Hepatocyte (in vitro differentiated cells): Measurements from ENCODE around the gene CLK1. TPM values are rescaled to one million over a fixed set of nuclear protein-coding genes. Genes with fewer than 3 reads are reported as not detected.

Source experiments
- DNase-seq: peaks from one replicate; pipeline ENCODE4 v3.0.0-alpha.2; 2016; ENCODE audit warnings: low spot score
- H2AFZ ChIP-seq: fragments of 200-600 bp; sonication (generic); 2 replicates; pipeline ENCODE4 v1.6.0; 2016; ENCODE audit warnings: antibody characterized with exemption, mild to moderate bottlenecking
- H3K27ac ChIP-seq: fragments of 200-600 bp; sonication (generic); 2 replicates; pipeline ENCODE4 v1.5.1; 2016; ENCODE audit warnings: mild to moderate bottlenecking
- H3K27me3 ChIP-seq: fragments of 200-600 bp; sonication (generic); 2 replicates; pipeline ENCODE4 v1.6.1; 2016
- H3K36me3 ChIP-seq: fragments of 200-600 bp; sonication (generic); replicated peaks from 2 replicates; pipeline ENCODE4 v1.5.1; 2016; ENCODE audit warnings: low read depth; ENCODE audit not compliant: insufficient read depth
- H3K4me1 ChIP-seq: fragments of 200-600 bp; sonication (generic); 2 replicates; pipeline ENCODE4 v1.5.1; 2016; ENCODE audit warnings: mild to moderate bottlenecking, moderate library complexity; ENCODE audit not compliant: insufficient read depth
- H3K4me2 ChIP-seq: fragments of 200-600 bp; sonication (generic); 2 replicates; pipeline ENCODE4 v1.6.0; 2016
- H3K4me3 ChIP-seq: fragments of 200-600 bp; sonication (generic); 2 replicates; pipeline ENCODE4 v1.5.1; 2016; ENCODE audit warnings: mild to moderate bottlenecking
- H3K79me2 ChIP-seq: fragments of 200-600 bp; sonication (generic); 2 replicates; pipeline ENCODE4 v1.6.0; 2017; ENCODE audit warnings: mild to moderate bottlenecking
- H3K9me2 ChIP-seq: fragments of 200-600 bp; sonication (generic); replicated peaks from 2 replicates; pipeline ENCODE4 v1.6.0; 2017; ENCODE audit warnings: mild to moderate bottlenecking; ENCODE audit not compliant: insufficient read depth
- H3K9me3 ChIP-seq: fragments of 200-600 bp; sonication (generic); 2 replicates; pipeline ENCODE4 v1.5.1; 2016; ENCODE audit warnings: low read depth, mild to moderate bottlenecking
- H4K20me1 ChIP-seq: fragments of 200-600 bp; sonication (generic); 2 replicates; pipeline ENCODE4 v1.6.0; 2016; ENCODE audit warnings: mild to moderate bottlenecking; ENCODE audit not compliant: insufficient read depth, poor library complexity, severe bottlenecking
- CTCF ChIP-seq: fragments of 200-600 bp; sonication (generic); IDR thresholded peaks from 2 replicates; pipeline ENCODE4 v1.5.1; 2016; ENCODE audit warnings: antibody characterized with exemption, mild to moderate bottlenecking; ENCODE audit not compliant: poor library complexity
- EZH2 ChIP-seq: fragments of 200-600 bp; sonication (generic); IDR thresholded peaks from 2 replicates; pipeline ENCODE4 v1.6.1; 2016; ENCODE audit warnings: antibody characterized with exemption, mild to moderate bottlenecking, borderline replicate concordance
- EZH2phosphoT487 ChIP-seq: fragments of 200-600 bp; sonication (generic); IDR thresholded peaks from one replicate; pipeline ENCODE4 v1.6.1; 2018; ENCODE audit warnings: antibody characterized with exemption, mild to moderate bottlenecking, low read depth, moderate library complexity; ENCODE audit not compliant: unreplicated experiment, severe bottlenecking
- WGBS: methylation state at CpG from one replicate; pipeline ENCODE4 v1.1.6; 2016; ENCODE audit warnings: low lambda C conversion rate; ENCODE audit errors: missing lambda C conversion rate; 5-methylcytosine and 5-hydroxymethylcytosine counted together
- polyA plus RNA-seq: library from polyadenylated mRNA; unstranded; fragments of >200 nt; fragmentation: Nextera tagmentation; extraction: Ambion mirVana; gene quantifications from 2 replicates; pipeline ENCODE4 v1.2.1, GENCODE V29; 2016
- total RNA-seq: library from RNA; depleted of rRNA; stranded (reverse); fragments of >200 nt; gene quantifications from 2 replicates; pipeline ENCODE4 v1.2.3, GENCODE V29; 2014

Gene CLK1
- total and polyA plus RNA-seq, 2 experiments from 2014 or later: 51.0 to 98.4 TPM

DNA sequence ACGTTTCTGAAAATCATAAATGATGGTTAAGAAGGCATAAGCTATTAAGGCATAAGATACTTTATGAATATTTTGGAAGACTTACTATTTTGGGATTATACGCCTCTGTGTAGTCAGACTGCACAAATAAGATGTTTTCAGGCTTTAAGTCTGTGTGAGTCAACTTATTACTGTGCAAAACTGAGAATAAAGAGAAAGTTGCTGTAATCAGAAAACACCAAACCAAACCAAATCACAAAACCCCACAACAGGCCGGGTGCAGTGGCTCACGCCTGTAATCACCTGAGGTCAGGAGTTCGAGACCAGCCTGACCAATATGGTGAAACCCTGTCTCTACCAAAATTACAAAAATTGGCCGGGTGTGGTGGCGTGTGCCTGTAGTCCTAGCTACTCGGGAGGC, 7.7 kb downstream of the CLK1 start:
- no peak overlapping the region for H3K27ac ChIP-seq
- no peak overlapping the region for H3K4me3 ChIP-seq
- H2AFZ ChIP-seq: no peak overlapping the region
- H3K9me3 ChIP-seq: no peaks in the 10 kb centered on the region
- no peak for DNase-seq
- H3K4me2 ChIP-seq: no peak overlapping the region
- peaks cover 7% of the 10 kb centered on the region for H3K4me1 ChIP-seq
- WGBS: 95% methylated on average over 8 of the region's 8 CpGs
- H3K79me2 ChIP-seq: peaks cover 68% of the 10 kb centered on the region
- peaks cover 95% of the 10 kb centered on the region for H4K20me1 ChIP-seq
- no peak for TF ChIP-seq EZH2phosphoT487
- TF ChIP-seq CTCF: no peak
- TF ChIP-seq EZH2: no peak
- H3K27me3 ChIP-seq: no peaks in the 10 kb centered on the region
- H3K36me3 ChIP-seq: peaks cover 27% of the 10 kb centered on the region
- H3K9me2 ChIP-seq: no peaks in the 10 kb centered on the region

DNA sequence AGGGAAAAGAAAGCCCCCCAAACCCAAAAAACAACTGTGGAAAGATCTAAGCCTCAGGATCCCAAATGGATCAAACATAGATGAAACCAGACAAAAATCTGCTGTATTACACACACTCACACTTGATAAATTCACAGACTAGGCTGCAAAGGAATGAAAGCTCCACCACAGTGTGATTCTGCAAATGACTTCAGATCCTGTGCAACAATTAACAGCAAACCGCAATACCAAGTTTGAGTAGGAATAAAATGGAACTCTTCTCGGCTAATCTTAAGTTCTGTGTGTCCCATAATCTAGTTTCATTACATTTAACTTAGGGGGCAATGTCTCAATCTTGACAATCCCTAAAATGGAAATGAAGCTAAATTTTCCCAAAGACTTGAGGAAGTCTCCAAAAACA, 11.9 kb downstream of the CLK1 start:
- TF ChIP-seq EZH2 (no peak), CTCF (no peak)
- Histone ChIP-seq H3K9me2 (no peaks in the 10 kb centered on the region), H2AFZ (no peak overlapping the region), H3K79me2 (peaks cover 26% of the 10 kb centered on the region), H4K20me1 (peaks cover 58% of the 10 kb centered on the region), H3K27ac (no peak overlapping the region), H3K4me2 (no peak overlapping the region), H3K4me3 (no peak overlapping the region), H3K36me3 (peaks cover 9% of the 10 kb centered on the region), H3K4me1 (no peaks in the 10 kb centered on the region), H3K9me3 (no peaks in the 10 kb centered on the region), H3K27me3 (no peaks in the 10 kb centered on the region)
- 93% methylated on average over 2 of the region's 2 CpGs for WGBS
- DNase-seq: no peak

- Histone ChIP-seq H3K27me3 (no peaks in the 10 kb centered on the region), H2AFZ (no peak overlapping the region), H3K4me3 (no peak overlapping the region), H4K20me1 (peaks cover 49% of the 10 kb centered on the region), H3K4me1 (no peaks in the 10 kb centered on the region), H3K79me2 (peaks cover 16% of the 10 kb centered on the region), H3K9me2 (no peaks in the 10 kb centered on the region), H3K36me3 (peaks cover 4% of the 10 kb centered on the region), H3K27ac (no peak overlapping the region), H3K4me2 (no peak overlapping the region), H3K9me3 (no peaks in the 10 kb centered on the region)
- TF ChIP-seq EZH2phosphoT487: no peak
- no peak for TF ChIP-seq EZH2
- no peak for TF ChIP-seq CTCF
- WGBS: 95% methylated on average over 6 of the region's 6 CpGs
- DNase-seq: no peak
These were observed 12.8 kb downstream of the CLK1 start for GRCh38 chr2:200851398-200852248.
